HepG2 (cell line): Measurements from ENCODE around the gene USP10. TPM values are rescaled to one million over a fixed set of nuclear protein-coding genes. Genes with fewer than 3 reads are reported as not detected.

Source experiments
- ATAC-seq: fragments of 200-7000 bp; cut with Tn5 transposase; 3 replicates; pipeline ENCODE4 v1.9.1; 2020; ENCODE audit warnings: mild to moderate bottlenecking, moderate library complexity
- BruUV-seq: library from RNA; stranded (reverse); fragments of 400-500 nt; replicated peaks from 2 replicates; lab custom pipeline; 2021; lab: Mats Ljungman, UMichigan
- CTCF ChIA-PET: fragments of 300-600 bp; formaldehyde crosslinking; extraction: SDS; loops from one replicate; lab custom pipeline; 2021; ENCODE audit warnings: low total read pairs, inconsistent platforms, low intra/inter-chr PET ratio; lab: Yijun Ruan, JAX
- POLR2A ChIA-PET: fragments of 350-600 bp; sonication (Branson Sonifier 250); formaldehyde crosslinking; loops from one replicate; lab custom pipeline; 2020; ENCODE audit warnings: antibody characterized with exemption, inconsistent platforms; lab: Yijun Ruan, JAX
- DNase-seq: peaks from one replicate; pipeline ENCODE4 v3.0.0-alpha.2; 2015; ENCODE audit warnings: low spot score
- FAIRE-seq: peaks from 3 replicates; lab custom pipeline; 2011; peaks lifted over from hg19 to GRCh38; lab: Jason Lieb, UNC
- H2AFZ ChIP-seq: one replicate; pipeline ENCODE4 v1.6.1; 2011; ENCODE audit warnings: low read length, inconsistent platforms
- H3K27ac ChIP-seq: fragments of 300-600 bp; 3 replicates; pipeline ENCODE4 v1.8.0; 2011; ENCODE audit warnings: mixed run types, mild to moderate bottlenecking, mixed read lengths, low read length, inconsistent platforms; ENCODE audit not compliant: insufficient read depth; ENCODE audit errors: extremely low read length
- H3K27me3 ChIP-seq, 2 experiments: fragments of 200-600 bp in 1 of 2; 2 replicates in 1 of 2; 3 replicates in 1 of 2; pipeline versions ENCODE4 v1.6.0 to v1.8.0; 2011; ENCODE audit warnings: low read length in 2 of 2, mild to moderate bottlenecking in 2 of 2, moderate library complexity in 2 of 2, inconsistent platforms in 1 of 2; ENCODE audit not compliant: insufficient read depth in 2 of 2, control insufficient read depth in 1 of 2
- H3K36me3 ChIP-seq, 2 experiments: fragments of 200-600 bp in 1 of 2; replicated peaks in 1 of 2; 2 replicates in 1 of 2; 3 replicates in 1 of 2; pipeline versions ENCODE4 v1.5.1 to v1.8.0; 2011; ENCODE audit warnings: low read length in 2 of 2, inconsistent platforms in 1 of 2; ENCODE audit not compliant: insufficient read depth in 2 of 2, control insufficient read depth in 1 of 2
- H3K4me1 ChIP-seq: 2 replicates; pipeline ENCODE4 v1.5.1; 2012; ENCODE audit warnings: low read length, inconsistent platforms; ENCODE audit not compliant: insufficient read depth
- H3K4me2 ChIP-seq: 2 replicates; pipeline ENCODE4 v1.6.0; 2011; ENCODE audit warnings: low read depth, low read length, inconsistent platforms
- H3K4me3 ChIP-seq, 3 experiments: fragments of 200-600 bp in 1 of 3; sonication (generic), shearing (Covaris generic) in 1 of 3; replicated peaks in 1 of 3; 2 replicates each; pipeline ENCODE4 v1.5.1; 2011 to 2016; ENCODE audit warnings: low read length in 3 of 3, inconsistent platforms in 2 of 3, low read depth in 2 of 3, mild to moderate bottlenecking in 2 of 3, control low read depth in 1 of 3, mixed read lengths in 1 of 3; ENCODE audit not compliant: insufficient read depth in 1 of 3
- H3K79me2 ChIP-seq: one replicate; pipeline ENCODE4 v1.6.1; 2011; ENCODE audit warnings: low read length, inconsistent platforms; ENCODE audit not compliant: insufficient read depth
- H3K9ac ChIP-seq: 2 replicates; pipeline ENCODE4 v1.6.0; 2011; ENCODE audit warnings: mild to moderate bottlenecking, low read depth, low read length, inconsistent platforms; ENCODE audit not compliant: insufficient read depth
- H3K9me3 ChIP-seq: 2 replicates; pipeline ENCODE4 v1.5.1; 2012; ENCODE audit warnings: mild to moderate bottlenecking, low read length
- H4K20me1 ChIP-seq: 2 replicates; pipeline ENCODE4 v1.6.0; 2011; ENCODE audit warnings: inconsistent platforms, mild to moderate bottlenecking, low read length, moderate library complexity; ENCODE audit not compliant: insufficient read depth
- BRD4 ChIP-seq: sonication (generic); formaldehyde crosslinking; IDR thresholded peaks from 2 replicates; pipeline ENCODE4 v1.4.0; 2020; ENCODE audit warnings: missing genetic modification reagents
- PAF1 ChIP-seq: IDR thresholded peaks from 2 replicates; pipeline ENCODE4 v1.6.1; 2016; ENCODE audit warnings: missing genetic modification reagents, missing compliant biosample characterization
- POLR2G ChIP-seq: fragments of 200-400 bp; formaldehyde crosslinking; IDR thresholded peaks from 2 replicates; pipeline ENCODE4 v1.6.1; 2018; ENCODE audit warnings: mild to moderate bottlenecking, low read depth, low read length, moderate library complexity
- RBM22 ChIP-seq: fragments of 200-400 bp; formaldehyde crosslinking; optimal IDR thresholded peaks from 2 replicates; pipeline ENCODE3; 2017; ENCODE audit warnings: mild to moderate bottlenecking, low read length, moderate library complexity
- SIX4 ChIP-seq: sonication (generic); formaldehyde crosslinking; IDR thresholded peaks from 2 replicates; pipeline ENCODE4 v1.4.0; 2020; ENCODE audit warnings: missing genetic modification reagents
- ZNF225 ChIP-seq: sonication (generic); formaldehyde crosslinking; IDR thresholded peaks from 2 replicates; pipeline ENCODE4 v1.4.0; 2020; ENCODE audit warnings: mild to moderate bottlenecking, missing genetic modification reagents
- ZSCAN22 ChIP-seq: sonication (generic); formaldehyde crosslinking; IDR thresholded peaks from 2 replicates; pipeline ENCODE4 v1.4.0; 2020; ENCODE audit warnings: mild to moderate bottlenecking, missing genetic modification reagents
- WGBS: methylation state at CpG from one replicate; pipeline ENCODE4 v1.1.6; 2017; ENCODE audit warnings: low lambda C conversion rate; 5-methylcytosine and 5-hydroxymethylcytosine counted together
- in situ Hi-C: cut with HindIII; loops from 2 replicates; pipeline ENCODE4 v1.10.0; 2017; ENCODE audit warnings: low pct_unique_long_range_greater_than_20kb; ENCODE audit not compliant: extremely low pct_ligation_motif_present
- intact Hi-C: fragments of 100-400 bp; cut with micrococcal nuclease; formaldehyde crosslinking; loops from one replicate; pipeline ENCODE4 v1.10.0; 2022; ENCODE audit not compliant: unreplicated experiment
- polyA plus RNA-seq, 8 experiments: library from polyadenylated mRNA; depleted of rRNA in 3 of 8; stranded (reverse) in 7 of 8; unstranded in 1 of 8; fragments of >200 nt; fragmentation: Illumina TruSeq in 4 of 8; extraction: Trizol in 4 of 8; gene quantifications; 2 replicates each; pipeline versions ENCODE4 v1.2.1 to v1.2.3, GENCODE V29; 2011 to 2016; ENCODE audit warnings: low read depth in 4 of 8, missing spikeins in 1 of 8, mixed read lengths in 1 of 8; ENCODE audit not compliant: insufficient read depth in 1 of 8
- total RNA-seq, 5 experiments: library from RNA; depleted of rRNA; stranded (reverse); fragments of >200 nt; fragmentation: Illumina TruSeq; extraction: Trizol; gene quantifications; 2 replicates each; pipeline ENCODE4 v1.2.3, GENCODE V29; 2016; ENCODE audit warnings: low read depth in 1 of 5
- TF ChIP-seq, protein P1 (sequence below): sonication (generic); formaldehyde crosslinking; IDR thresholded peaks from 2 replicates; pipeline ENCODE4 v1.4.0; 2020; ENCODE audit warnings: missing genetic modification reagents
- TF ChIP-seq, protein P2 (sequence below): sonication (generic); formaldehyde crosslinking; IDR thresholded peaks from 2 replicates; pipeline ENCODE4 v1.5.0; 2020; ENCODE audit warnings: mild to moderate bottlenecking, missing genetic modification reagents, moderate library complexity
- TF ChIP-seq, protein P3 (sequence below): sonication (generic); formaldehyde crosslinking; IDR thresholded peaks from 2 replicates; pipeline ENCODE4 v1.4.0; 2020; ENCODE audit warnings: missing genetic modification reagents, borderline replicate concordance

Gene USP10
- total and polyA plus RNA-seq, 2 of the 13 experiments (the other 11 are each of a cell fraction or from before 2014, with no cell fraction given), result 79.1 to 122 TPM

DNA sequence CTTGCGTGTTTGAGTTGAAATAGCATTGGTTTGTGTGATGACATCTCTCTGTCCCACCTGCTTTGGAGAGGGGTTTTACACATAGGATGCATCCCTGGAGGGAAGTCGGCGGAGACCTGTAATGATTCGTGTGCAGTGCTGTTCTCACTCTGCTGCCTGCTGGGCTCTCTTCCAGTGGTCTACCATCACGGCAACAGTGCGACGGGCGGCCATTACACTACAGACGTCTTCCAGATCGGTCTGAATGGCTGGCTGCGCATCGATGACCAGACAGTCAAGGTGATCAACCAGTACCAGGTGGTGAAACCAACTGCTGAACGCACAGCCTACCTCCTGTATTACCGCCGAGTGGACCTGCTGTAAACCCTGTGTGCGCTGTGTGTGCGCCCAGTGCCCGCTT lies 78.9 kb downstream of the USP10 start:
- no TSS peak for BruUV-seq
- DNase-seq, result no peak
- no peak for ATAC-seq

DNA sequence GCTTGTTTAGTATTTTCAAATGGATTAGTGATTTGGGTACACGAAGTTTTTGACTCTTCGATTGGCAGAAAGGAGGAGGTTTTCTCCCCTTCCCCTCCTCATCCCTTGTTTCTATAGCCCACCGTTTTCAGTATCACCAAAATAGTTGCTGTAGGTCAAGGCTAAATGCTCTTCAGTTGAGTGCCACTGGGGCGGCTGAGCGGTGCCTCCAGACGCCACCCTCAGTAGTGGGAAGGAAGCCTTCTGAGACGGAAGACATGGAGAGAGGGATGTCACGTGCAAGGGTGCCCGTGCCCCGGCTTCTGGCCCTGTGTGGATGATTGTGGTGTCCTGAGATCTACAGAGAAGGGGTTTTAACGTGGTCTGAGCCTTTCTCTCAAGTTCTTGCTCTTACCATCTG lies 80.3 kb downstream of the USP10 start:
- DNase-seq, result no peak
- Histone ChIP-seq H3K9me3 (no peaks in the 10 kb centered on the region), H4K20me1 (no peaks in the 10 kb centered on the region), H3K27ac (no peak overlapping the region), H3K27me3 (no peaks in the 10 kb centered on the region), H3K4me3 (no peak overlapping the region), H3K4me1 (no peaks in the 10 kb centered on the region), H3K36me3 (peaks cover 31 to 48% of the 10 kb centered on the region in 2 experiments), H3K4me2 (no peak overlapping the region), H3K79me2 (no peaks in the 10 kb centered on the region), H3K9ac (no peak overlapping the region), H2AFZ (no peak overlapping the region)
- no peak for ATAC-seq
- WGBS, result 95% methylated on average over 11 of the region's 11 CpGs
- TF ChIP-seq, protein P1, sequence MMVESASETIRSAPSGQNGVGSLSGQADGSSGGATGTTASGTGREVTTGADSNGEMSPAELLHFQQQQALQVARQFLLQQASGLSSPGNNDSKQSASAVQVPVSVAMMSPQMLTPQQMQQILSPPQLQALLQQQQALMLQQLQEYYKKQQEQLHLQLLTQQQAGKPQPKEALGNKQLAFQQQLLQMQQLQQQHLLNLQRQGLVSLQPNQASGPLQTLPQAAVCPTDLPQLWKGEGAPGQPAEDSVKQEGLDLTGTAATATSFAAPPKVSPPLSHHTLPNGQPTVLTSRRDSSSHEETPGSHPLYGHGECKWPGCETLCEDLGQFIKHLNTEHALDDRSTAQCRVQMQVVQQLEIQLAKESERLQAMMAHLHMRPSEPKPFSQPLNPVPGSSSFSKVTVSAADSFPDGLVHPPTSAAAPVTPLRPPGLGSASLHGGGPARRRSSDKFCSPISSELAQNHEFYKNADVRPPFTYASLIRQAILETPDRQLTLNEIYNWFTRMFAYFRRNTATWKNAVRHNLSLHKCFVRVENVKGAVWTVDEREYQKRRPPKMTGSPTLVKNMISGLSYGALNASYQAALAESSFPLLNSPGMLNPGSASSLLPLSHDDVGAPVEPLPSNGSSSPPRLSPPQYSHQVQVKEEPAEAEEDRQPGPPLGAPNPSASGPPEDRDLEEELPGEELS (CRISPR knock-in tag), result no peak
- TF ChIP-seq BRD4 (CRISPR knock-in tag), result no peak
- TF ChIP-seq POLR2G, result 0 out of 2 replicates have a peak, but pooled peaks have one; percentile 6
- TF ChIP-seq ZSCAN22 (CRISPR knock-in tag), result no peak
- peak; percentile 95 for TF ChIP-seq RBM22
- TF ChIP-seq SIX4 (CRISPR knock-in tag), result no peak
- TF ChIP-seq, protein P2, sequence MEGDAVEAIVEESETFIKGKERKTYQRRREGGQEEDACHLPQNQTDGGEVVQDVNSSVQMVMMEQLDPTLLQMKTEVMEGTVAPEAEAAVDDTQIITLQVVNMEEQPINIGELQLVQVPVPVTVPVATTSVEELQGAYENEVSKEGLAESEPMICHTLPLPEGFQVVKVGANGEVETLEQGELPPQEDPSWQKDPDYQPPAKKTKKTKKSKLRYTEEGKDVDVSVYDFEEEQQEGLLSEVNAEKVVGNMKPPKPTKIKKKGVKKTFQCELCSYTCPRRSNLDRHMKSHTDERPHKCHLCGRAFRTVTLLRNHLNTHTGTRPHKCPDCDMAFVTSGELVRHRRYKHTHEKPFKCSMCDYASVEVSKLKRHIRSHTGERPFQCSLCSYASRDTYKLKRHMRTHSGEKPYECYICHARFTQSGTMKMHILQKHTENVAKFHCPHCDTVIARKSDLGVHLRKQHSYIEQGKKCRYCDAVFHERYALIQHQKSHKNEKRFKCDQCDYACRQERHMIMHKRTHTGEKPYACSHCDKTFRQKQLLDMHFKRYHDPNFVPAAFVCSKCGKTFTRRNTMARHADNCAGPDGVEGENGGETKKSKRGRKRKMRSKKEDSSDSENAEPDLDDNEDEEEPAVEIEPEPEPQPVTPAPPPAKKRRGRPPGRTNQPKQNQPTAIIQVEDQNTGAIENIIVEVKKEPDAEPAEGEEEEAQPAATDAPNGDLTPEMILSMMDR, result no peak
- TF ChIP-seq, protein P3, sequence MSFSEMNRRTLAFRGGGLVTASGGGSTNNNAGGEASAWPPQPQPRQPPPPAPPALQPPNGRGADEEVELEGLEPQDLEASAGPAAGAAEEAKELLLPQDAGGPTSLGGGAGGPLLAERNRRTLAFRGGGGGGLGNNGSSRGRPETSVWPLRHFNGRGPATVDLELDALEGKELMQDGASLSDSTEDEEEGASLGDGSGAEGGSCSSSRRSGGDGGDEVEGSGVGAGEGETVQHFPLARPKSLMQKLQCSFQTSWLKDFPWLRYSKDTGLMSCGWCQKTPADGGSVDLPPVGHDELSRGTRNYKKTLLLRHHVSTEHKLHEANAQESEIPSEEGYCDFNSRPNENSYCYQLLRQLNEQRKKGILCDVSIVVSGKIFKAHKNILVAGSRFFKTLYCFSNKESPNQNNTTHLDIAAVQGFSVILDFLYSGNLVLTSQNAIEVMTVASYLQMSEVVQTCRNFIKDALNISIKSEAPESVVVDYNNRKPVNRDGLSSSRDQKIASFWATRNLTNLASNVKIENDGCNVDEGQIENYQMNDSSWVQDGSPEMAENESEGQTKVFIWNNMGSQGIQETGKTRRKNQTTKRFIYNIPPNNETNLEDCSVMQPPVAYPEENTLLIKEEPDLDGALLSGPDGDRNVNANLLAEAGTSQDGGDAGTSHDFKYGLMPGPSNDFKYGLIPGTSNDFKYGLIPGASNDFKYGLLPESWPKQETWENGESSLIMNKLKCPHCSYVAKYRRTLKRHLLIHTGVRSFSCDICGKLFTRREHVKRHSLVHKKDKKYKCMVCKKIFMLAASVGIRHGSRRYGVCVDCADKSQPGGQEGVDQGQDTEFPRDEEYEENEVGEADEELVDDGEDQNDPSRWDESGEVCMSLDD (CRISPR knock-in tag), result no peak
- TF ChIP-seq PAF1 (CRISPR knock-in tag), result 0 out of 2 replicates have a peak, but pooled peaks have one; percentile 32
- no peak for FAIRE-seq
- in situ Hi-C loops (no loop called here), intact Hi-C loops (no loop called here)
- CTCF ChIA-PET, result no interaction called here
- BruUV-seq, result no TSS peak
- POLR2A ChIA-PET, result no interaction called here

More for the DNA sequence above, 78.9 kb downstream of the USP10 start:
- 99% methylated on average over 13 of the region's 18 CpGs for WGBS
- no peak overlapping the region for H3K4me3 ChIP-seq
- no peak overlapping the region for H2AFZ ChIP-seq
- POLR2A ChIA-PET, result no interaction called here
- no peaks in the 10 kb centered on the region for H4K20me1 ChIP-seq
- no peaks in the 10 kb centered on the region for H3K9me3 ChIP-seq
- in situ Hi-C loops (no loop called here), intact Hi-C loops (no loop called here)
- H3K27me3 ChIP-seq, result no peaks in the 10 kb centered on the region
- no peak overlapping the region for H3K4me2 ChIP-seq
- no peak for FAIRE-seq
- H3K36me3 ChIP-seq, result peaks cover 34 to 60% of the 10 kb centered on the region in 2 experiments
- no peak overlapping the region for H3K9ac ChIP-seq
- H3K27ac ChIP-seq, result no peak overlapping the region
- H3K4me1 ChIP-seq, result no peaks in the 10 kb centered on the region
- H3K79me2 ChIP-seq, result no peaks in the 10 kb centered on the region
- TF ChIP-seq RBM22, result peak; percentile 29
- no peak for TF ChIP-seq ZNF225
- CTCF ChIA-PET, result no interaction called here
